Adrenal gland (tissue), 12 donors: ENCODE results near the gene PGBD5. TPM values are rescaled to one million over a fixed set of nuclear protein-coding genes. Genes with fewer than 3 reads are reported as not detected.
"Not testable (repeated sequence)": the region's sequence is repeated elsewhere in the genome, so short reads cannot be mapped to it uniquely, and the experiment has no call there.

Source experiments
- DNase-seq, 7 donors: peaks; one replicate each; pipeline ENCODE4 v3.0.0-alpha.2; 2019 to 2020
- H3K27ac ChIP-seq, 5 donors: fragments of 200-600 bp; sonication (generic) in 4 of 5; 1 replicate in 3 of 5; 2 replicates in 2 of 5; pipeline versions ENCODE4 v1.5.1 to v1.8.0; 2016 to 2020; ENCODE audit warnings: mild to moderate bottlenecking in 1 of 5
- H3K27me3 ChIP-seq: fragments of 200-600 bp; 2 replicates; pipeline ENCODE4 v1.8.0; 2021
- H3K36me3 ChIP-seq, 2 donors: fragments of 200-600 bp; replicated peaks in 1 of 2; 1 replicate in 1 of 2; 2 replicates in 1 of 2; pipeline versions ENCODE4 v1.5.1 to v1.8.0; 2018 to 2022
- H3K4me1 ChIP-seq, 2 donors: fragments of 200-600 bp; replicated peaks in 1 of 2; 1 replicate in 1 of 2; 2 replicates in 1 of 2; pipeline versions ENCODE4 v1.5.1 to v1.8.0; 2018 to 2021
- H3K4me3 ChIP-seq, 4 donors: fragments of 200-600 bp; sonication (generic) in 3 of 4; one replicate each; pipeline ENCODE4 v1.5.1; 2016 to 2018
- H3K9me3 ChIP-seq, 3 donors: fragments of 200-600 bp; sonication (generic) in 1 of 3; replicated peaks in 1 of 3; 1 replicate in 2 of 3; 2 replicates in 1 of 3; pipeline versions ENCODE4 v1.5.1 to v1.8.0; 2016 to 2021
- CTCF ChIP-seq, 6 experiments: fragments of 450-650 bp in 4 of 6; fragments of 200-600 bp in 2 of 6; sonication (generic) in 1 of 6; IDR thresholded peaks; 1 replicate in 5 of 6; 2 replicates in 1 of 6; pipeline versions ENCODE4 v1.5.1 to v1.8.0; 2016 to 2021; ENCODE audit warnings: antibody characterized with exemption in 6 of 6, mild to moderate bottlenecking in 2 of 6, moderate library complexity in 1 of 6
- POLR2A ChIP-seq, 2 donors: fragments of 450-650 bp; IDR thresholded peaks; one replicate each; pipeline ENCODE4 v1.6.1; 2017; ENCODE audit warnings: antibody characterized with exemption in 2 of 2, mild to moderate bottlenecking in 2 of 2, moderate library complexity in 1 of 2
- WGBS, 4 donors: extraction: QIAGEN DNeasy Blood & Tissue Kit in 2 of 4; methylation state at CpG; one replicate each; pipeline versions ENCODE4 v1.1.5 to v1.1.7; 2013 to 2017; 5-methylcytosine and 5-hydroxymethylcytosine counted together
- intact Hi-C, 2 donors: fragments of 100-400 bp; cut with DNase I; formaldehyde crosslinking; loops; one replicate each; pipeline versions ENCODE4 v1.14.1 to v1.15.0; 2022 to 2023
- polyA plus RNA-seq, 3 donors: library from polyadenylated mRNA; stranded (reverse); fragments of 200-250 nt in 2 of 3; fragments of 350-450 nt in 1 of 3; fragmentation: Illumina TruSeq in 1 of 3; extraction: RNeasy Lipid Tissue Mini Kit (QIAGEN cat#74804) in 1 of 3; gene quantifications; one replicate each; pipeline ENCODE4 v1.2.3, GENCODE V29; 2013 to 2014
- total RNA-seq, 9 donors: library from RNA; depleted of rRNA in 4 of 9; stranded (reverse); fragments of >200 nt in 4 of 9; fragments of 120-200 nt in 1 of 9; fragmentation: NEBNext Ultra II Directional in 1 of 9; extraction: Animal tissue kit (Norgen Biotek cat#: 25700) in 1 of 9; gene quantifications; one replicate each; pipeline versions ENCODE4 v1.1.0 to v1.2.4, GENCODE V29; 2013 to 2023
- donor health status: healthy with polysubstance abuse.
- donor health status: Bipolar disorder and iron deficiency.
- donor health status: DM: yes; HTN: yes; CAD: no.
- donor health status: DM: no; HTN: no; CAD: no.
- donor health status: DM: no; HTN: no; CAD: no.
- donor health status: DM: yes; HTN: yes; CAD: no.

The PGBD5 gene
- total and polyA plus RNA-seq, 12 donors = 1.5 to 27.9 (median 9.9) TPM

DNA sequence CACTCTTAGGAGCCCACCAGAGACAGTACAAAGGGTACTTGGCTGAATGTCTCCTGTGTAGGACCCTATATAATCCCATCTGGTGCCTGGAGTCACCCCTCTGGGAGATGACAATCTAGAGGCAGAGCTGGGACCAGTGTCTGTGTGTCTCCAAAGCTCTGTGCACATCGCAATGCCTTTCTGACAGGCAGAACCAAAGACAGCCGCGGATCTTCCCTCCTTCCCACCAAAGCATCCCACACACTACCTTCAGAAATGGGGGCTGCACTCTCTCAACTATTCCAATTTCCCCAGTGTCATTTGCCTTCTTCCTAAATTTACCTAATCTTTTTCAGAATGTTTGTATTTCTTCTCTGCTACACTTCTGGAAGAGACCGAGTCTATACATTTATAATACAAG, 12.0 kb downstream of the PGBD5 start:
- no peak overlapping the region for H3K27ac ChIP-seq
- H3K27me3 ChIP-seq = no peaks in the 10 kb centered on the region
- H3K36me3 ChIP-seq = no peaks in the 10 kb centered on the region
- intact Hi-C loops = no loop called here
- no peak for DNase-seq
- H3K4me1 ChIP-seq = no peaks in the 10 kb centered on the region
- no peak for TF ChIP-seq POLR2A (IDR thresholded peaks at IDR 0.05)
- TF ChIP-seq CTCF (IDR thresholded peaks at IDR 0.05) = no peak
- WGBS, 4 donors = 91 to 97% (median 93%) methylated on average over 4 of the region's 4 CpGs
- H3K4me3 ChIP-seq = no peak overlapping the region
- no peaks in the 10 kb centered on the region for H3K9me3 ChIP-seq

- Histone ChIP-seq H3K4me3 (no peak overlapping the region), H3K9me3 (no peaks in the 10 kb centered on the region), H3K27me3 (no peaks in the 10 kb centered on the region), H3K36me3 (no peaks in the 10 kb centered on the region), H3K27ac (no peak overlapping the region), H3K4me1 (no peaks in the 10 kb centered on the region)
- intact Hi-C loops = no loop called here
- no peak for DNase-seq
- TF ChIP-seq POLR2A (IDR thresholded peaks at IDR 0.05) (no peak), CTCF (IDR thresholded peaks at IDR 0.05) (no peak)
- 85 to 96% (median 93%) methylated on average over 6 of the region's 6 CpGs for whole genome bisulfite sequencing, 4 donors
Measured at GRCh38 chr1:230413061-230413460, 13.1 kb downstream of the PGBD5 start.

- no peak overlapping the region for H3K27ac ChIP-seq
- H3K4me1 ChIP-seq = no peaks in the 10 kb centered on the region
- H3K9me3 ChIP-seq = no peaks in the 10 kb centered on the region
- H3K27me3 ChIP-seq = no peaks in the 10 kb centered on the region
- 75 to 81% (median 78%) methylated on average over 2 of the region's 2 CpGs for WGBS, 4 donors
- H3K4me3 ChIP-seq = no peak overlapping the region
- intact Hi-C loops = no loop called here
- no peak for DNase-seq
- no peaks in the 10 kb centered on the region for H3K36me3 ChIP-seq
- no peak for TF ChIP-seq CTCF (IDR thresholded peaks at IDR 0.05)
- TF ChIP-seq POLR2A (IDR thresholded peaks at IDR 0.05) = no peak
Measured at GRCh38 chr1:230408971-230409370, 17.2 kb downstream of the PGBD5 start.

DNA sequence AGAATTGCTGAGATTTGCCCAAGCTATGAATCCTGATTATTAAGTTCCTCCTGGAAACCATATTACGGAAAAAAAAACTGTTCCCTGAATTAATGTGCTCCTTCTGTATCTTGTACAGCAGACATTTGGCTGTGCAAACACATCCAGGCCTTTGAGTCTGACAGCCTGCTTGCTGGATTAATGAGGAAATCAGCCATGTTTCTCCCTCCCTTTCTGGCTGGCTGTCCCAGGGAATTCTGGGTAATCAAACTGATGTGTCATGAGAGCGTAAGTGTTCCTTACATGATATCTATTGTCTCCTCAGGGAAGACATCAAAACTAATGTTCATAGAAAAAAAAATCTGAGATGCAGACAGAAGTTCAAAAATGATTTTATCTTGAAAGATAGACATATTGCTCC, 18.8 kb downstream of the PGBD5 start:
- Histone ChIP-seq H3K36me3 (no peaks in the 10 kb centered on the region), H3K4me3 (no peak overlapping the region), H3K27me3 (no peaks in the 10 kb centered on the region), H3K27ac (no peak overlapping the region), H3K4me1 (no peaks in the 10 kb centered on the region), H3K9me3 (no peaks in the 10 kb centered on the region)
- DNase-seq = no peak
- TF ChIP-seq POLR2A (IDR thresholded peaks at IDR 0.05) = no peak
- no peak for TF ChIP-seq CTCF (IDR thresholded peaks at IDR 0.05)
- WGBS, 4 donors = 70 to 87% (median 81%) methylated on average over 2 of the region's 2 CpGs
- intact Hi-C loops = no loop called here

- WGBS, 4 donors = 79 to 89% (median 84%) methylated on average over 11 of the region's 11 CpGs
- H3K4me3 ChIP-seq, DNase-seq, H3K36me3 ChIP-seq, H3K27me3 ChIP-seq, H3K27ac ChIP-seq, H3K9me3 ChIP-seq, intact Hi-C loops, H3K4me1 ChIP-seq: not testable (repeated sequence)
Measured at GRCh38 chr1:230406727-230407126, 19.4 kb downstream of the PGBD5 start.
